Common myeloid progenitor, CD34-positive (primary cell): Measurements from ENCODE around the gene EMID1.

Experiments used
- CTCF ChIA-PET: fragments of 350-600 bp; sonication (Branson Sonifier 250); formaldehyde crosslinking; loops from one replicate; lab custom pipeline; 2021; ENCODE audit warnings: antibody characterized with exemption; lab: Charles Lee
- POLR2A ChIA-PET: fragments of 350-600 bp; sonication (Branson Sonifier 250); formaldehyde crosslinking; loops from one replicate; lab custom pipeline; 2021; ENCODE audit warnings: antibody characterized with exemption; lab: Charles Lee
- DNase-seq, 3 donors: peaks; one replicate each; pipeline versions ENCODE4 v3.0.0 to v3.0.0-alpha.2; 2013
- H3K27ac ChIP-seq, 2 experiments: 1 replicate in 1 of 2; 2 replicates in 1 of 2; pipeline ENCODE4 v1.7.0; 2013; ENCODE audit warnings: inconsistent platforms in 2 of 2, low read length in 2 of 2, mild to moderate bottlenecking in 2 of 2, low read depth in 1 of 2, moderate library complexity in 1 of 2; ENCODE audit not compliant: severe bottlenecking in 2 of 2, insufficient read depth in 1 of 2, poor library complexity in 1 of 2
- H3K27me3 ChIP-seq, 5 experiments: replicated peaks in 2 of 5; 1 replicate in 3 of 5; 2 replicates in 2 of 5; pipeline versions ENCODE4 v1.6.1 to v1.7.0; 2013; ENCODE audit warnings: low read length in 4 of 5, mild to moderate bottlenecking in 2 of 5, moderate library complexity in 2 of 5, inconsistent platforms in 1 of 5; ENCODE audit not compliant: insufficient read depth in 5 of 5, control insufficient read depth in 4 of 5
- H3K36me3 ChIP-seq, 4 experiments: 1 replicate in 2 of 4; 2 replicates in 2 of 4; pipeline versions ENCODE4 v1.6.1 to v1.7.0; 2013; ENCODE audit warnings: low read length in 3 of 4, control low read depth in 1 of 4, mild to moderate bottlenecking in 1 of 4; ENCODE audit not compliant: control insufficient read depth in 4 of 4, insufficient read depth in 4 of 4
- H3K4me1 ChIP-seq, 4 experiments: 1 replicate in 3 of 4; 2 replicates in 1 of 4; pipeline versions ENCODE4 v1.6.1 to v1.7.1; 2013; ENCODE audit warnings: low read length in 3 of 4, mild to moderate bottlenecking in 3 of 4, control low read depth in 1 of 4, inconsistent platforms in 1 of 4, moderate library complexity in 1 of 4; ENCODE audit not compliant: control insufficient read depth in 4 of 4, insufficient read depth in 4 of 4; ENCODE audit errors: control extremely low read depth in 1 of 4
- H3K4me3 ChIP-seq, 7 experiments: 1 replicate in 4 of 7; 2 replicates in 3 of 7; pipeline versions ENCODE4 v1.5.1 to v1.7.0; 2013; ENCODE audit warnings: mild to moderate bottlenecking in 7 of 7, low read length in 6 of 7, moderate library complexity in 6 of 7, inconsistent platforms in 2 of 7, low read depth in 2 of 7, control low read depth in 1 of 7; ENCODE audit not compliant: insufficient read depth in 4 of 7, control insufficient read depth in 1 of 7; ENCODE audit errors: extremely low read depth in 1 of 7
- H3K9me3 ChIP-seq, 5 experiments: 1 replicate in 4 of 5; 2 replicates in 1 of 5; pipeline versions ENCODE4 v1.6.1 to v1.7.1; 2013; ENCODE audit warnings: low read length in 4 of 5, mild to moderate bottlenecking in 2 of 5, inconsistent platforms in 1 of 5, low read depth in 1 of 5, moderate library complexity in 1 of 5; ENCODE audit not compliant: control insufficient read depth in 4 of 5, insufficient read depth in 2 of 5; ENCODE audit errors: control extremely low read depth in 1 of 5
- WGBS: methylation state at CpG from one replicate; pipeline ENCODE4 v1.1.5; 2013; ENCODE audit not compliant: insufficient coverage; 5-methylcytosine and 5-hydroxymethylcytosine counted together

Gene EMID1

GRCh38 chr22:29199702-29200400 is 5.8 kb upstream of the EMID1 start:
- Histone ChIP-seq H3K36me3 (peaks cover 0 to 10% (median 0%) of the 10 kb centered on the region in 4 experiments), H3K27me3 (no peaks in the 10 kb centered on the region), H3K4me1 (peaks cover 0 to 69% (median 62%) of the 10 kb centered on the region in 4 experiments), H3K4me3 (no peak overlapping the region), H3K27ac (no peak overlapping the region), H3K9me3 (no peaks in the 10 kb centered on the region)
- ChIA-PET CTCF (interaction anchor here (7.6 kb wide), 1 partner anchor 45 kb away, joined by 69 read pairs; no protein-coding TSS in a partner anchor), POLR2A (no interaction called here)
- DNase-seq: peak in 1 of 3 donors; percentile 40
- WGBS: 93% methylated on average over 4 of the region's 8 CpGs

- Histone ChIP-seq H3K27ac (no peak overlapping the region), H3K27me3 (no peaks in the 10 kb centered on the region), H3K36me3 (peaks cover 0 to 10% (median 0%) of the 10 kb centered on the region in 4 experiments), H3K9me3 (no peaks in the 10 kb centered on the region), H3K4me1 (peaks cover 0 to 65% (median 60%) of the 10 kb centered on the region in 4 experiments), H3K4me3 (peak overlapping the region in 1 of 7 experiments; percentile 7)
- POLR2A ChIA-PET: no interaction called here
- DNase-seq: no peak
- WGBS: 96% methylated on average over 3 of the region's 7 CpGs
- CTCF ChIA-PET: interaction anchor here (0.7 to 7.6 kb wide), 5 partner anchors 16 to 470 kb away, joined by 3 to 69 read pairs (median 49); no protein-coding TSS in a partner anchor
Observed at GRCh38 chr22:29200901-29201300, 4.8 kb upstream of the EMID1 start.

- DNase-seq: no peak
- Histone ChIP-seq H3K27ac (peak overlapping the region; percentile 64 to 86), H3K36me3 (peaks cover 0 to 10% (median 0%) of the 10 kb centered on the region in 4 experiments), H3K4me3 (peak overlapping the region in 4 of 7 experiments; percentile 34 to 59 (median 44)), H3K4me1 (peaks cover 0 to 67% (median 63%) of the 10 kb centered on the region in 4 experiments), H3K9me3 (no peaks in the 10 kb centered on the region), H3K27me3 (no peaks in the 10 kb centered on the region)
- POLR2A ChIA-PET: interaction anchor here (0.7 to 1.7 kb wide), 3 partner anchors 34 to 288 kb away, joined by 3 to 11 read pairs (median 3); no protein-coding TSS in a partner anchor
- CTCF ChIA-PET: interaction anchor here (1.0 to 7.6 kb wide), 7 partner anchors 9 to 47 kb away, joined by 3 to 69 read pairs (median 17); no protein-coding TSS in a partner anchor
- 5% methylated on average over 3 of the region's 7 CpGs for WGBS
Observed at GRCh38 chr22:29201782-29202181, 3.9 kb upstream of the EMID1 start.

- H3K27me3 ChIP-seq: no peaks in the 10 kb centered on the region
- peak; percentile 88 to 97 (median 96) for DNase-seq
- POLR2A ChIA-PET: interaction anchor here (1.0 to 1.7 kb wide), 4 partner anchors 35 to 90 kb away, joined by 3 to 11 read pairs (median 5); partner anchors contain the start of gene EWSR1
Observed at GRCh38 chr22:29202212-29203192, 3.2 kb upstream of the EMID1 start.

GRCh38 chr22:29203488-29204454 is 1.9 kb upstream of the EMID1 start:
- H3K27me3 ChIP-seq: no peaks in the 10 kb centered on the region
- H3K4me1 ChIP-seq: peaks cover 0 to 87% (median 83%) of the 10 kb centered on the region in 4 experiments
- H3K4me3 ChIP-seq: peak overlapping the region in 2 of 7 experiments; percentile 7 to 30
- H3K9me3 ChIP-seq: no peaks in the 10 kb centered on the region
- CTCF ChIA-PET: interaction anchor here (0.6 to 7.6 kb wide), 16 partner anchors 9 to 1371 kb away, joined by 3 to 69 read pairs (median 4); no protein-coding TSS in a partner anchor
- peak overlapping the region in 1 of 2 experiments; percentile 86 for H3K27ac ChIP-seq
- POLR2A ChIA-PET: interaction anchor here (0.5 to 1.7 kb wide), 7 partner anchors 14 to 549 kb away, joined by 3 to 11 read pairs (median 4); partner anchors contain the start of gene EWSR1
- peaks cover 0 to 7% (median 0%) of the 10 kb centered on the region in 4 experiments for H3K36me3 ChIP-seq
- 36% methylated on average over 7 of the region's 9 CpGs for WGBS
- peak in 2 of 3 donors; percentile 39 to 52 for DNase-seq

More at GRCh38 chr22:29202212-29203192, 3.2 kb upstream of the EMID1 start:
- Histone ChIP-seq H3K4me3 (peak overlapping the region in 4 of 7 experiments; percentile 34 to 59 (median 44)), H3K27ac (peak overlapping the region; percentile 64 to 86), H3K4me1 (peaks cover 0 to 74% (median 70%) of the 10 kb centered on the region in 4 experiments), H3K9me3 (no peaks in the 10 kb centered on the region), H3K36me3 (peaks cover 0 to 10% (median 0%) of the 10 kb centered on the region in 4 experiments)
- CTCF ChIA-PET: interaction anchor here (0.6 to 7.6 kb wide), 13 partner anchors 8 to 1370 kb away, joined by 3 to 69 read pairs (median 4); no protein-coding TSS in a partner anchor
- 5% methylated on average over 15 of the region's 24 CpGs for WGBS
